Endothelial cell of umbilical vein (primary cell): ENCODE measurements around the gene HYOU1. TPM values are rescaled to one million over a fixed set of nuclear protein-coding genes. Genes with fewer than 3 reads are reported as not detected.
"Not testable (repeated sequence)": the region's sequence is repeated elsewhere in the genome, so short reads cannot be mapped to it uniquely, and the experiment has no call there.

Experiments used
- BruUV-seq: library from RNA; stranded (reverse); fragments of 400-500 nt; replicated peaks from 2 replicates; lab custom pipeline; 2021; lab: Mats Ljungman, UMichigan
- CTCF ChIA-PET: fragments of 300-600, 350-600 bp; sonication (Branson Sonifier 250); formaldehyde crosslinking; loops from one replicate; lab custom pipeline; 2021; ENCODE audit warnings: antibody characterized with exemption, inconsistent platforms; lab: Charles Lee
- POLR2A ChIA-PET: fragments of 300-600, 350-600 bp; sonication (Branson Sonifier 250); formaldehyde crosslinking; loops from one replicate; lab custom pipeline; 2021; ENCODE audit warnings: antibody characterized with exemption, inconsistent platforms; lab: Charles Lee
- DNase-seq: peaks from one replicate; pipeline ENCODE4 v3.0.0-alpha.2; 2011; ENCODE audit warnings: low read depth, low spot score
- FAIRE-seq: peaks from 2 replicates; lab custom pipeline; 2011; peaks lifted over from hg19 to GRCh38; lab: Jason Lieb, UNC
- H2AFZ ChIP-seq: 2 replicates; pipeline ENCODE4 v1.6.0; 2012; ENCODE audit warnings: low read depth, low read length, control low read depth, inconsistent platforms
- H3K27ac ChIP-seq: 2 replicates; pipeline ENCODE4 v1.5.1; 2011; ENCODE audit warnings: low read depth, mild to moderate bottlenecking, control low read depth, low read length, moderate library complexity; ENCODE audit not compliant: insufficient read depth
- H3K27me3 ChIP-seq, 2 experiments: 2 replicates each; pipeline versions ENCODE4 v1.6.0 to v1.6.1; 2011; ENCODE audit warnings: low read length in 2 of 2, mixed read lengths in 1 of 2; ENCODE audit not compliant: control insufficient read depth in 2 of 2, insufficient read depth in 2 of 2
- H3K36me3 ChIP-seq, 2 experiments: 2 replicates in 1 of 2; 3 replicates in 1 of 2; pipeline ENCODE4 v1.5.1; 2011; ENCODE audit warnings: low read length in 2 of 2, mild to moderate bottlenecking in 1 of 2, moderate library complexity in 1 of 2; ENCODE audit not compliant: control insufficient read depth in 2 of 2, insufficient read depth in 2 of 2; ENCODE audit errors: extremely low read depth in 1 of 2
- H3K4me1 ChIP-seq: 3 replicates; pipeline ENCODE4 v1.5.1; 2011; ENCODE audit warnings: mild to moderate bottlenecking, low read length; ENCODE audit not compliant: control insufficient read depth, insufficient read depth; ENCODE audit errors: extremely low read depth
- H3K4me2 ChIP-seq: 2 replicates; pipeline ENCODE4 v1.6.1; 2011; ENCODE audit warnings: low read length, control low read depth, mixed read lengths; ENCODE audit not compliant: insufficient read depth
- H3K4me3 ChIP-seq, 3 experiments: fragments of 200-600 bp in 1 of 3; sonication (generic), shearing (Covaris generic) in 1 of 3; replicated peaks in 1 of 3; 2 replicates each; pipeline ENCODE4 v1.5.1; 2011 to 2016; ENCODE audit warnings: control low read depth in 3 of 3, low read length in 3 of 3, mild to moderate bottlenecking in 2 of 3, inconsistent platforms in 1 of 3, low read depth in 1 of 3, moderate library complexity in 1 of 3; ENCODE audit not compliant: insufficient read depth in 1 of 3
- H3K79me2 ChIP-seq: 2 replicates; pipeline ENCODE4 v1.6.0; 2012; ENCODE audit warnings: low read length, inconsistent platforms; ENCODE audit not compliant: control insufficient read depth, insufficient read depth
- H3K9ac ChIP-seq: replicated peaks from 2 replicates; pipeline ENCODE3; 2011; ENCODE audit warnings: low read length, control low read depth; ENCODE audit not compliant: insufficient read depth; ENCODE audit errors: extremely low read depth
- H3K9me1 ChIP-seq: replicated peaks from 3 replicates; pipeline ENCODE4 v1.6.0; 2011; ENCODE audit warnings: mild to moderate bottlenecking, low read length; ENCODE audit not compliant: control insufficient read depth, insufficient read depth; ENCODE audit errors: extremely low read depth
- H3K9me3 ChIP-seq: replicated peaks from 2 replicates; pipeline ENCODE4 v1.5.1; 2012; ENCODE audit warnings: low read length, inconsistent platforms; ENCODE audit not compliant: control insufficient read depth, insufficient read depth
- H4K20me1 ChIP-seq: replicated peaks from 2 replicates; pipeline ENCODE3; 2011; ENCODE audit warnings: mild to moderate bottlenecking, low read length; ENCODE audit not compliant: control insufficient read depth, insufficient read depth; ENCODE audit errors: extremely low read depth
- EZH2 ChIP-seq: IDR thresholded peaks from 2 replicates; pipeline ENCODE4 v1.6.1; 2012; ENCODE audit warnings: borderline replicate concordance, low read depth, mild to moderate bottlenecking, moderate library complexity, low read length, inconsistent platforms; ENCODE audit not compliant: severe bottlenecking
- FOS ChIP-seq: IDR thresholded peaks from 2 replicates; pipeline ENCODE4 v1.6.1; 2011; ENCODE audit warnings: mild to moderate bottlenecking, low read length, moderate library complexity, borderline replicate concordance; ENCODE audit not compliant: insufficient read depth
- GATA2 ChIP-seq: IDR thresholded peaks from 2 replicates; pipeline ENCODE4 v1.7.0; 2011; ENCODE audit warnings: low read depth, mild to moderate bottlenecking, moderate library complexity, mixed read lengths, low read length; ENCODE audit not compliant: insufficient read length, insufficient read depth
- JUN ChIP-seq: IDR thresholded peaks from 2 replicates; pipeline ENCODE4 v1.6.1; 2011; ENCODE audit warnings: borderline replicate concordance, low read depth; ENCODE audit not compliant: insufficient read length, insufficient read depth
- MYC ChIP-seq: IDR thresholded peaks from one replicate; pipeline ENCODE4 v1.6.1; 2011; ENCODE audit warnings: mild to moderate bottlenecking, low read depth, low read length
- POLR2A ChIP-seq: IDR thresholded peaks from 2 replicates; pipeline ENCODE4 v1.6.1; 2012; ENCODE audit warnings: low read depth, mild to moderate bottlenecking, control low read depth, low read length
- POLR2AphosphoS5 ChIP-seq: IDR thresholded peaks from 2 replicates; pipeline ENCODE4 v1.6.1; 2012; ENCODE audit warnings: low read depth, mild to moderate bottlenecking, control low read depth, low read length, moderate library complexity; ENCODE audit not compliant: insufficient read depth
- dilution Hi-C: fragments of 300-500 bp; cut with MboI; formaldehyde crosslinking; loops from one replicate; pipeline ENCODE4 v1.15.0; 2019; ENCODE audit warnings: low sequenced_read_pairs; ENCODE audit not compliant: extremely low pct_ligation_motif_present
- intact Hi-C: fragments of 100-400 bp; cut with micrococcal nuclease; formaldehyde crosslinking; loops from one replicate; pipeline ENCODE4 v1.10.0; 2022
- polyA plus RNA-seq, 4 experiments: library from polyadenylated mRNA; depleted of rRNA in 3 of 4; stranded (reverse) in 3 of 4; unstranded in 1 of 4; fragments of >200 nt; gene quantifications; 2 replicates each; pipeline versions ENCODE4 v1.2.1 to v1.2.3, GENCODE V29; 2011 to 2012; ENCODE audit warnings: missing spikeins in 1 of 4
- total RNA-seq: library from RNA; stranded (reverse); gene quantifications from 2 replicates; pipeline ENCODE4 v1.2.3, GENCODE V29; 2021
- TF ChIP-seq, protein P1 (sequence below): IDR thresholded peaks from 2 replicates; pipeline ENCODE4 v1.6.1; 2011; ENCODE audit not compliant: insufficient read depth, insufficient read length
- TF ChIP-seq, protein P2 (sequence below), 2 donors: IDR thresholded peaks; 1 replicate in 1 of 2; 2 replicates in 1 of 2; pipeline ENCODE4 v1.5.1; 2011; ENCODE audit warnings: low read length in 2 of 2, mild to moderate bottlenecking in 2 of 2, moderate library complexity in 2 of 2, control low read depth in 1 of 2, inconsistent platforms in 1 of 2, low read depth in 1 of 2; ENCODE audit not compliant: insufficient read depth in 1 of 2; ENCODE audit errors: extremely low read depth in 1 of 2

Gene HYOU1
- total and polyA plus RNA-seq, 2 donors (not counting 3 experiments of a cell fraction or from before 2014, with no cell fraction given): 302 to 318 TPM

DNA sequence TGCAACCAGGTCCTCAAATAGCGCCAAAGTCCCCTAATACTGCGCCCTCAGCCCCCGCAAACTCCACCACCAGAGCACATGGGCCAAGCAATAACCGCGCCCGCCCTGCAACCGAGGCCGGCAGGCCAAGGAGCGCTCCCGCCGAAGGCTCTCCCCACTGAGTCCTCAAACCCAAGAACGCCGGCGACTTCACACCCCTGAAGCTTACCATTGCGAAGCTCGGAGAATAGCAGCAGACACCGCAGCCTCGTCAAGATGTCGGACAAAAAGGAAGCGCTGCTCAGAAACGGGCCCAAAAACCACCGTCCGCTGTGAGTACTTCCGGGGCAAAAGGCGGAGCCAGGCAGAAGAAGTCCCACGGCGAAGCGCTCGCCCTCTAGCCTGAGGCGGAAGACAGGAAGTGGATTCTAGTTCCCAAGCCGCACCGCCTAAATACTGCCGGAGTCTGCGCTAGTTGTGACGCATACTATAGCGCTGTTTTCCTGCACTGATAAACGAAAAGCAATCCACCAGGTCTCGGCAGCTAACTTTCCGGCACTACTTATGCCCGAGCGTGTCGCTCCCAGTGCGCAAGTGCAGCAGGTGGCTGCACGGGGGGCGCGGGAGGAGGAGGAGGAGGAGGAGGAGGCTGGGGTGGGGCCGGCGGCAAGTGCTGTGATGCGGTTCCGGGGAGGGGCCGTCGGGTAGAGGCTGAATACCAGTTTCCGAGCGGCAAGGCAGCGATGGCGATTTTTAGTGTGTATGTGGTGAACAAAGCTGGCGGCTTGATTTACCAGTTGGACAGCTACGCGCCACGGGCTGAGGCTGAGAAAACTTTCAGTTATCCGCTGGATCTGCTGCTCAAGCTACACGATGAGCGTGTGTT is 38.7 kb downstream of the HYOU1 start, which contains the start of the genes RPS25 and TRAPPC4:
Gene RPS25, minus strand, starts transcription at position 270 of the 865 bp plus-strand sequence. Its CDS starts 59 bp downstream, at position 211.
Gene TRAPPC4, plus strand, starts transcription at position 693 of the 865 bp plus-strand sequence. Its CDS starts 30 bp downstream, at position 723.
- dilution Hi-C loops: no loop called here
- POLR2A ChIA-PET: interaction anchor here (0.5 to 1.2 kb wide), 2 partner anchors 21 to 28 kb away, joined by 4 to 6 read pairs; partner anchors contain the start of gene CENATAC
- peak; percentile 99 for FAIRE-seq
- DNase-seq: peak; percentile 97
- Histone ChIP-seq H3K79me2 (peaks cover 44% of the 10 kb centered on the region), H3K9me1 (no peaks in the 10 kb centered on the region), H3K27ac (peak within 1 kb of the TSS; percentile 60), H3K4me1 (peaks cover 18% of the 10 kb centered on the region), H3K36me3 (peaks cover 19 to 23% of the 10 kb centered on the region in 2 experiments), H2AFZ (peak within 1 kb of the TSS; percentile 87), H3K4me2 (peak within 1 kb of the TSS; percentile 81), H3K4me3 (peak within 1 kb of the TSS; percentile 79 to 98 (median 95)), H3K9me3 (no peaks in the 10 kb centered on the region), H3K9ac (peak within 1 kb of the TSS; percentile 85), H4K20me1 (no peaks in the 10 kb centered on the region), H3K27me3 (no peaks in the 10 kb centered on the region)
- BruUV-seq: no TSS peak
- TF ChIP-seq POLR2A (peak; percentile 92), FOS (no peak), JUN (no peak), MYC (peak; percentile 5), GATA2 (no peak), EZH2 (no peak), POLR2AphosphoS5 (peak; percentile 90)
- TF ChIP-seq, protein P1, sequence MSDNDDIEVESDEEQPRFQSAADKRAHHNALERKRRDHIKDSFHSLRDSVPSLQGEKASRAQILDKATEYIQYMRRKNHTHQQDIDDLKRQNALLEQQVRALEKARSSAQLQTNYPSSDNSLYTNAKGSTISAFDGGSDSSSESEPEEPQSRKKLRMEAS: no peak
- TF ChIP-seq, protein P2, sequence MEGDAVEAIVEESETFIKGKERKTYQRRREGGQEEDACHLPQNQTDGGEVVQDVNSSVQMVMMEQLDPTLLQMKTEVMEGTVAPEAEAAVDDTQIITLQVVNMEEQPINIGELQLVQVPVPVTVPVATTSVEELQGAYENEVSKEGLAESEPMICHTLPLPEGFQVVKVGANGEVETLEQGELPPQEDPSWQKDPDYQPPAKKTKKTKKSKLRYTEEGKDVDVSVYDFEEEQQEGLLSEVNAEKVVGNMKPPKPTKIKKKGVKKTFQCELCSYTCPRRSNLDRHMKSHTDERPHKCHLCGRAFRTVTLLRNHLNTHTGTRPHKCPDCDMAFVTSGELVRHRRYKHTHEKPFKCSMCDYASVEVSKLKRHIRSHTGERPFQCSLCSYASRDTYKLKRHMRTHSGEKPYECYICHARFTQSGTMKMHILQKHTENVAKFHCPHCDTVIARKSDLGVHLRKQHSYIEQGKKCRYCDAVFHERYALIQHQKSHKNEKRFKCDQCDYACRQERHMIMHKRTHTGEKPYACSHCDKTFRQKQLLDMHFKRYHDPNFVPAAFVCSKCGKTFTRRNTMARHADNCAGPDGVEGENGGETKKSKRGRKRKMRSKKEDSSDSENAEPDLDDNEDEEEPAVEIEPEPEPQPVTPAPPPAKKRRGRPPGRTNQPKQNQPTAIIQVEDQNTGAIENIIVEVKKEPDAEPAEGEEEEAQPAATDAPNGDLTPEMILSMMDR (IDR thresholded peaks at IDR 0.05; ENCODE audit: extremely low read depth in 1 of 2, insufficient read depth in 1 of 2, low read depth in 1 of 2, low read length in 2 of 2): no peak
- CTCF ChIA-PET: interaction anchor here (1.2 to 3.1 kb wide), 4 partner anchors 13 to 329 kb away, joined by 3 to 11 read pairs (median 4); partner anchors contain the start of gene SLC37A4
- intact Hi-C loops: loop anchor here (1.0 to 5.0 kb wide), 6 partner anchors 12 to 303 kb away; partner anchors contain the start of genes BCL9L, CENATAC, HYOU1 and SLC37A4

DNA sequence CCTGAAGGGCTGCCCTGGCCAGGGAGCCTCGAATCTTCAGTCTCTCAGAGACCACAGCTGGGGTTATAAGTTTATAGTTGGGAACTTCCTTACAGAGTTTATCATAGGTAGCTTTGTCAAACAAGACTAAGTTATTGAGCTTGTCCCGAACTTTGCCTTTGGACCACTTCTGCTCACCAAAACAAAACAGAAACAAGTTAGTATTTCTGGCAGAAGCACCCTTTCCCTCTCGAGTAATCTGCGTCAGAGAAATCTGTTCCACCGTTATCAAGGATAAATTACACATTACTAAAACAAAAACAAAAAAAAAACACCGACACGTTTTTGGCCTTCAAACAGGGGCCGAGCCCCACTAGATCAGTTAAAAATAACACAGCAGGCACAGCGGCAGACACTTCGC is 39.6 kb downstream of the HYOU1 start:
- Histone ChIP-seq H3K9ac (peak overlapping the region; percentile 85), H3K4me3 (peak overlapping the region; percentile 79 to 98 (median 95)), H3K79me2 (peaks cover 44% of the 10 kb centered on the region), H3K36me3 (peaks cover 21% of the 10 kb centered on the region in 2 experiments), H3K27ac (peak overlapping the region; percentile 60), H3K4me1 (peaks cover 18% of the 10 kb centered on the region), H3K4me2 (peak overlapping the region; percentile 79)
- H3K9me1 ChIP-seq, H2AFZ ChIP-seq, FAIRE-seq, H3K27me3 ChIP-seq, BruUV-seq, H4K20me1 ChIP-seq, DNase-seq, H3K9me3 ChIP-seq, dilution Hi-C loops, POLR2A ChIA-PET, CTCF ChIA-PET: not testable (repeated sequence)
- intact Hi-C loops: loop anchor here (5.0 kb wide), 1 partner anchor 90 kb away; the partner anchor contains the start of gene BCL9L
